Forelimb muscle (tissue), 1 donor: ENCODE results near the gene TPO. TPM values are rescaled to one million over a fixed set of nuclear protein-coding genes. Genes with fewer than 3 reads are reported as not detected.
"Not testable (repeated sequence)": the region's sequence is repeated elsewhere in the genome, so short reads cannot be mapped to it uniquely, and the experiment has no call there.

Experiments
- DNase-seq: peaks from one replicate; pipeline ENCODE4 v3.0.0-alpha.2; 2013; ENCODE audit warnings: low read depth
- polyA plus RNA-seq: library from polyadenylated mRNA; unstranded; fragments of 120-200 nt; gene quantifications from one replicate; pipeline ENCODE4 v1.2.1, GENCODE V29; 2013; ENCODE audit not compliant: insufficient read length

The TPO gene
- polyA plus RNA-seq, 1 donor: 0.30 TPM

GRCh38 chr2:1405124-1405523 is 8.1 kb upstream of the TPO start:
- no peak for DNase-seq

GRCh38 chr2:1405967-1406366 is 7.3 kb upstream of the TPO start:
- DNase-seq: no peak

- DNase-seq: no peak
Measured at GRCh38 chr2:1406434-1406833, 6.8 kb upstream of the TPO start.

- DNase-seq: no peak
Measured at GRCh38 chr2:1407950-1408675, 5.2 kb upstream of the TPO start.

- DNase-seq: no peak
Measured at GRCh38 chr2:1414121-1414520, 858 bp downstream of the TPO start.

GRCh38 chr2:1414901-1415300 is 1.6 kb downstream of the TPO start:
- not testable (repeated sequence) for DNase-seq

- no peak for DNase-seq
Measured at GRCh38 chr2:1415501-1415900, 2.2 kb downstream of the TPO start.

GRCh38 chr2:1418566-1418965 is 5.3 kb downstream of the TPO start:
- DNase-seq: no peak

GRCh38 chr2:1420746-1421480 is 7.7 kb downstream of the TPO start:
- no peak for DNase-seq

GRCh38 chr2:1421731-1422130 is 8.5 kb downstream of the TPO start:
- DNase-seq: no peak

- no peak for DNase-seq
Measured at GRCh38 chr2:1422131-1422530, 8.9 kb downstream of the TPO start.

GRCh38 chr2:1422716-1423285 is 9.5 kb downstream of the TPO start:
- no peak for DNase-seq

GRCh38 chr2:1427086-1427485 is 13.8 kb downstream of the TPO start:
- DNase-seq: no peak

GRCh38 chr2:1429895-1430294 is 16.6 kb downstream of the TPO start:
- no peak for DNase-seq

GRCh38 chr2:1430491-1430890 is 17.2 kb downstream of the TPO start:
- DNase-seq: no peak

- DNase-seq: no peak
Measured at GRCh38 chr2:1431886-1432400, 18.7 kb downstream of the TPO start.

- no peak for DNase-seq
Measured at GRCh38 chr2:1432726-1433125, 19.5 kb downstream of the TPO start.

- no peak for DNase-seq
Measured at GRCh38 chr2:1436369-1436768, 23.1 kb downstream of the TPO start.

- DNase-seq: no peak
Measured at GRCh38 chr2:1437101-1437500, 23.8 kb downstream of the TPO start.

GRCh38 chr2:1437537-1437936 is 24.3 kb downstream of the TPO start:
- no peak for DNase-seq

- no peak for DNase-seq
Measured at GRCh38 chr2:1438972-1439371, 25.7 kb downstream of the TPO start.

- DNase-seq: no peak
Measured at GRCh38 chr2:1440581-1440980, 27.3 kb downstream of the TPO start.

GRCh38 chr2:1446301-1446700 is 33.0 kb downstream of the TPO start:
- no peak for DNase-seq
